Neural cell (in vitro differentiated cells): ENCODE results near the gene KRTAP10-7. TPM values are rescaled to one million over a fixed set of nuclear protein-coding genes. Genes with fewer than 3 reads are reported as not detected.

ENCODE experiments used
- H2AFZ ChIP-seq: fragments of 200-600, 300-800 bp; sonication (generic), shearing (Covaris generic); 2 replicates; pipeline ENCODE4 v1.6.0; 2014; ENCODE audit warnings: low read depth, mild to moderate bottlenecking, antibody characterized with exemption, low read length, moderate library complexity
- H3F3A ChIP-seq: fragments of 200-600 bp; shearing (Covaris generic); 2 replicates; pipeline ENCODE4 v1.6.1; 2016; ENCODE audit warnings: mild to moderate bottlenecking, moderate library complexity, mixed read lengths, antibody characterized with exemption, low read length; ENCODE audit not compliant: insufficient read depth, poor library complexity, severe bottlenecking
- H3K27ac ChIP-seq: fragments of 200-600, 300-800 bp; sonication (generic), shearing (Covaris generic); 2 replicates; pipeline ENCODE4 v1.5.1; 2014; ENCODE audit warnings: mild to moderate bottlenecking, low read length, moderate library complexity
- H3K27me3 ChIP-seq: fragments of 300-800, 200-600 bp; sonication (generic), shearing (Covaris generic); 2 replicates; pipeline ENCODE4 v1.6.0; 2014; ENCODE audit warnings: mild to moderate bottlenecking, low read depth, low read length, moderate library complexity; ENCODE audit not compliant: insufficient read depth
- H3K36me3 ChIP-seq: fragments of 300-800, 200-600 bp; sonication (generic), shearing (Covaris generic); 2 replicates; pipeline ENCODE4 v1.5.1; 2014; ENCODE audit warnings: mild to moderate bottlenecking, antibody characterized with exemption, low read length, moderate library complexity; ENCODE audit not compliant: insufficient read depth
- H3K4me2 ChIP-seq: fragments of 300-800, 200-600 bp; sonication (generic), shearing (Covaris generic); 2 replicates; pipeline ENCODE4 v1.6.0; 2014; ENCODE audit warnings: mild to moderate bottlenecking, low read length
- H3K4me3 ChIP-seq: fragments of 300-800, 200-600 bp; sonication (generic), shearing (Covaris generic); 2 replicates; pipeline ENCODE4 v1.5.1; 2014; ENCODE audit warnings: mild to moderate bottlenecking, low read length, moderate library complexity
- H3K79me2 ChIP-seq: fragments of 200-600 bp; shearing (Covaris generic); replicated peaks from 2 replicates; pipeline ENCODE4 v1.6.0; 2014; ENCODE audit warnings: mild to moderate bottlenecking, low read length, moderate library complexity; ENCODE audit not compliant: insufficient read depth
- H3K9ac ChIP-seq: fragments of 300-800, 200-600 bp; sonication (generic), shearing (Covaris generic); 2 replicates; pipeline ENCODE4 v1.6.1; 2016; ENCODE audit warnings: mild to moderate bottlenecking, low read length, mixed read lengths
- H3K9me2 ChIP-seq: fragments of 200-600 bp; shearing (Covaris generic); 2 replicates; pipeline ENCODE4 v1.6.1; 2016; ENCODE audit warnings: mild to moderate bottlenecking, low read length, mixed read lengths; ENCODE audit not compliant: insufficient read depth
- H3K9me3 ChIP-seq: fragments of 200-600, 300-800 bp; sonication (generic), shearing (Covaris generic); 2 replicates; pipeline ENCODE4 v1.6.1; 2016; ENCODE audit warnings: mild to moderate bottlenecking, mixed run types, low read length, moderate library complexity, mixed read lengths
- H4K20me1 ChIP-seq: fragments of 200-600 bp; shearing (Covaris generic); 2 replicates; pipeline ENCODE4 v1.6.1; 2016; ENCODE audit warnings: mild to moderate bottlenecking, mixed run types; ENCODE audit not compliant: insufficient read depth
- EP300 ChIP-seq: fragments of 450-650 bp; conservative IDR thresholded peaks from 2 replicates; pipeline ENCODE4 v1.6.1; 2014; ENCODE audit warnings: antibody characterized with exemption, mild to moderate bottlenecking, moderate library complexity; ENCODE audit not compliant: poor library complexity, severe bottlenecking
- EZH2 ChIP-seq: fragments of 200-600, 300-800 bp; shearing (Covaris generic), sonication (generic); IDR thresholded peaks from 2 replicates; pipeline ENCODE4 v1.6.1; 2014; ENCODE audit warnings: antibody characterized with exemption, low read length, borderline replicate concordance, mild to moderate bottlenecking; ENCODE audit not compliant: insufficient read depth, poor library complexity, severe bottlenecking
- MXI1 ChIP-seq: fragments of 450-650 bp; conservative IDR thresholded peaks from 2 replicates; pipeline ENCODE4 v1.6.1; 2014; ENCODE audit warnings: antibody characterized with exemption, mild to moderate bottlenecking; ENCODE audit not compliant: poor library complexity, severe bottlenecking
- POLR2AphosphoS5 ChIP-seq: IDR thresholded peaks from 2 replicates; pipeline ENCODE4 v1.6.1; 2012
- RAD21 ChIP-seq: fragments of 450-650 bp; conservative IDR thresholded peaks from 2 replicates; pipeline ENCODE4 v1.6.1; 2014; ENCODE audit warnings: antibody characterized with exemption, mild to moderate bottlenecking, moderate library complexity
- SMC3 ChIP-seq: fragments of 450-650 bp; conservative IDR thresholded peaks from 2 replicates; pipeline ENCODE4 v1.6.1; 2014; ENCODE audit warnings: antibody characterized with exemption, mild to moderate bottlenecking, moderate library complexity; ENCODE audit not compliant: poor library complexity
- TAF1 ChIP-seq: IDR thresholded peaks from 2 replicates; pipeline ENCODE4 v1.6.1; 2012; ENCODE audit warnings: low read depth
- polyA plus RNA-seq: library from polyadenylated mRNA; depleted of rRNA; stranded (reverse); fragments of >200 nt; gene quantifications from 2 replicates; pipeline ENCODE4 v1.2.3, GENCODE V29; 2014
- TF ChIP-seq, protein P1 (sequence below): IDR thresholded peaks from 2 replicates; pipeline ENCODE4 v1.6.1; 2012; ENCODE audit warnings: borderline replicate concordance
- TF ChIP-seq, protein P2 (sequence below): fragments of 450-650 bp; IDR thresholded peaks from 2 replicates; pipeline ENCODE4 v1.5.1; 2014; ENCODE audit warnings: antibody characterized with exemption, mild to moderate bottlenecking, moderate library complexity; ENCODE audit not compliant: poor library complexity, severe bottlenecking

Gene KRTAP10-7
- polyA plus RNA-seq, 1 donor from 2014 or later = not detected

DNA sequence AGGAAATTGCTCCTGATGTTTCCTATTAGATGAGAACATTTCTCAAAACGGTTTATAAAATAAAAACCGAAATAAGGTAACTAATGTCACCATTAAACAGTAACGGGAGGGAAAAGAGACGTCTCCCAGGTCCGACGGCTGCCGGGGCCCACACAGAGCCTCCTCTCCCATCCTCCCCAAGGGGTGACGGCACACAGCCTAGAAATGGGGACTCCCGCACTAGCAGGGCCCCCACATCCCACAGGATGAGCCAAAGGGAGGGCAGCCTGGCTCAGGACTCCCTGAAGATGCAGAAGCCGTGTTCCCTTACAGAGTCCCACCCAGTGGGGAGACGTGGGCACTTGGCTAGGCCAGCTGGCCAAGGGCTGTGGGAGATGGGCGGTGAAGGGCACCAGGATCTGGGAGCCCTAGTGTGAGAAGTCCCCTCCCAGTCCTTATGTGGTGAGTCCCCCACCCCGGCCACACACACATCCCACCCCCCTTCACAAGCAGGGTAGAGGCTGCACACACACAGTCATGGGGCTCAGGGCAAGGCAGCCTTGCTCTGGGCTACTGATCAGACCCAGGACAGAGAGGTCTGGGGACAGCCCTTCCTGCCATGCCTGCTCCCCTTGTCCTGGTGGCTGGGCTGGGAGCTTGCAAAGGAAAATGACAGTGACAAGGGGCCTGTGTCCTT, 45.1 kb upstream of the KRTAP10-7 start:
- H3K4me2 ChIP-seq = no peak overlapping the region
- H3K4me3 ChIP-seq = no peak overlapping the region
- no peaks in the 10 kb centered on the region for H3K36me3 ChIP-seq
- H3K9me2 ChIP-seq = no peaks in the 10 kb centered on the region
- no peaks in the 10 kb centered on the region for H3K27me3 ChIP-seq
- no peak overlapping the region for H3K9ac ChIP-seq
- H4K20me1 ChIP-seq = no peaks in the 10 kb centered on the region
- no peaks in the 10 kb centered on the region for H3K79me2 ChIP-seq
- H3K9me3 ChIP-seq = no peaks in the 10 kb centered on the region
- TF ChIP-seq POLR2AphosphoS5 (no peak), EZH2 (no peak), RAD21 (no peak), MXI1 (no peak), SMC3 (no peak), EP300 (no peak), TAF1 (no peak)
- TF ChIP-seq, protein P1, sequence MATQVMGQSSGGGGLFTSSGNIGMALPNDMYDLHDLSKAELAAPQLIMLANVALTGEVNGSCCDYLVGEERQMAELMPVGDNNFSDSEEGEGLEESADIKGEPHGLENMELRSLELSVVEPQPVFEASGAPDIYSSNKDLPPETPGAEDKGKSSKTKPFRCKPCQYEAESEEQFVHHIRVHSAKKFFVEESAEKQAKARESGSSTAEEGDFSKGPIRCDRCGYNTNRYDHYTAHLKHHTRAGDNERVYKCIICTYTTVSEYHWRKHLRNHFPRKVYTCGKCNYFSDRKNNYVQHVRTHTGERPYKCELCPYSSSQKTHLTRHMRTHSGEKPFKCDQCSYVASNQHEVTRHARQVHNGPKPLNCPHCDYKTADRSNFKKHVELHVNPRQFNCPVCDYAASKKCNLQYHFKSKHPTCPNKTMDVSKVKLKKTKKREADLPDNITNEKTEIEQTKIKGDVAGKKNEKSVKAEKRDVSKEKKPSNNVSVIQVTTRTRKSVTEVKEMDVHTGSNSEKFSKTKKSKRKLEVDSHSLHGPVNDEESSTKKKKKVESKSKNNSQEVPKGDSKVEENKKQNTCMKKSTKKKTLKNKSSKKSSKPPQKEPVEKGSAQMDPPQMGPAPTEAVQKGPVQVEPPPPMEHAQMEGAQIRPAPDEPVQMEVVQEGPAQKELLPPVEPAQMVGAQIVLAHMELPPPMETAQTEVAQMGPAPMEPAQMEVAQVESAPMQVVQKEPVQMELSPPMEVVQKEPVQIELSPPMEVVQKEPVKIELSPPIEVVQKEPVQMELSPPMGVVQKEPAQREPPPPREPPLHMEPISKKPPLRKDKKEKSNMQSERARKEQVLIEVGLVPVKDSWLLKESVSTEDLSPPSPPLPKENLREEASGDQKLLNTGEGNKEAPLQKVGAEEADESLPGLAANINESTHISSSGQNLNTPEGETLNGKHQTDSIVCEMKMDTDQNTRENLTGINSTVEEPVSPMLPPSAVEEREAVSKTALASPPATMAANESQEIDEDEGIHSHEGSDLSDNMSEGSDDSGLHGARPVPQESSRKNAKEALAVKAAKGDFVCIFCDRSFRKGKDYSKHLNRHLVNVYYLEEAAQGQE = no peak
- TF ChIP-seq, protein P2, sequence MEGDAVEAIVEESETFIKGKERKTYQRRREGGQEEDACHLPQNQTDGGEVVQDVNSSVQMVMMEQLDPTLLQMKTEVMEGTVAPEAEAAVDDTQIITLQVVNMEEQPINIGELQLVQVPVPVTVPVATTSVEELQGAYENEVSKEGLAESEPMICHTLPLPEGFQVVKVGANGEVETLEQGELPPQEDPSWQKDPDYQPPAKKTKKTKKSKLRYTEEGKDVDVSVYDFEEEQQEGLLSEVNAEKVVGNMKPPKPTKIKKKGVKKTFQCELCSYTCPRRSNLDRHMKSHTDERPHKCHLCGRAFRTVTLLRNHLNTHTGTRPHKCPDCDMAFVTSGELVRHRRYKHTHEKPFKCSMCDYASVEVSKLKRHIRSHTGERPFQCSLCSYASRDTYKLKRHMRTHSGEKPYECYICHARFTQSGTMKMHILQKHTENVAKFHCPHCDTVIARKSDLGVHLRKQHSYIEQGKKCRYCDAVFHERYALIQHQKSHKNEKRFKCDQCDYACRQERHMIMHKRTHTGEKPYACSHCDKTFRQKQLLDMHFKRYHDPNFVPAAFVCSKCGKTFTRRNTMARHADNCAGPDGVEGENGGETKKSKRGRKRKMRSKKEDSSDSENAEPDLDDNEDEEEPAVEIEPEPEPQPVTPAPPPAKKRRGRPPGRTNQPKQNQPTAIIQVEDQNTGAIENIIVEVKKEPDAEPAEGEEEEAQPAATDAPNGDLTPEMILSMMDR = no peak
- no peak overlapping the region for H3K27ac ChIP-seq
- no peak overlapping the region for H2AFZ ChIP-seq
- H3F3A ChIP-seq = no peaks in the 10 kb centered on the region

DNA sequence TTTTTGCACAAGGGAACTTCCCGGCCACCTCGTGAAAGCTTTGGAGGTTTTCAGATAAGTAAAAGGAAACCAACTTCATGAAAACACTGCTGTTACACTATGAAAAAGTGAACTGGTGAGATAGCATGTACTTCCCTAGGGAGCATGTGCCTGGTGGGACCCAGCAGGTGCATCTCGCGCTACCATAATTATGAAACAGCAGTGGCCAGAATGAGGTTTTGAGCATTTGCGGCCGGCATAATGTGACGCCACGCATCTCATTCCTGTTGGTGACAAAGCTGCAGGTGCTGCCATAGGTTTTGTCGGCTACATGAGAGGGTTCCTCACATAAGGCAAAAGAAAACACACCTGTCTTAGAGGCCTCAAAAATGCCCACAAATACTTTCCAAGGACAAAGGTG, 43.5 kb upstream of the KRTAP10-7 start:
- H3K9me3 ChIP-seq = no peaks in the 10 kb centered on the region
- H3F3A ChIP-seq = no peaks in the 10 kb centered on the region
- H3K27me3 ChIP-seq = no peaks in the 10 kb centered on the region
- H3K9me2 ChIP-seq = no peaks in the 10 kb centered on the region
- no peak overlapping the region for H2AFZ ChIP-seq
- TF ChIP-seq MXI1 (no peak), SMC3 (no peak), EP300 (no peak)
- no peak overlapping the region for H3K4me3 ChIP-seq
- H3K27ac ChIP-seq = no peak overlapping the region
- no peak overlapping the region for H3K9ac ChIP-seq
- no peaks in the 10 kb centered on the region for H3K36me3 ChIP-seq
- no peaks in the 10 kb centered on the region for H4K20me1 ChIP-seq
- no peak overlapping the region for H3K4me2 ChIP-seq
- no peaks in the 10 kb centered on the region for H3K79me2 ChIP-seq
